HCT116 (cell line): ENCODE data around the gene VPS4B. TPM values are rescaled to one million over a fixed set of nuclear protein-coding genes. Genes with fewer than 3 reads are reported as not detected.

Source experiments
- ATAC-seq: fragments of 200-7000 bp; cut with Tn5 transposase; 2 replicates; pipeline ENCODE4 v1.9.1; 2020; ENCODE audit warnings: mild to moderate bottlenecking, moderate library complexity
- BruUV-seq: library from RNA; stranded (reverse); fragments of 400-500 nt; replicated peaks from 2 replicates; lab custom pipeline; 2021; lab: Mats Ljungman, UMichigan
- CTCF ChIA-PET: fragments of 300-600 bp; sonication (Branson Sonifier 250); formaldehyde crosslinking; loops from one replicate; lab custom pipeline; 2021; ENCODE audit warnings: antibody characterized with exemption; lab: Charles Lee
- POLR2A ChIA-PET: fragments of 300-600, 350-600 bp; sonication (Branson Sonifier 250); formaldehyde crosslinking; loops from one replicate; lab custom pipeline; 2021; ENCODE audit warnings: antibody characterized with exemption; lab: Charles Lee
- RAD21 ChIA-PET, 2 experiments: fragments of 300-600 bp; sonication (Branson Sonifier 250); formaldehyde crosslinking; loops; one replicate each; lab custom pipeline; 2023; ENCODE audit warnings: low total read pairs in 2 of 2; ENCODE audit not compliant: uncharacterized antibody in 2 of 2, unreplicated experiment in 2 of 2, low non-redundant PET in 1 of 2; lab: Charles Lee
- DNase-seq: peaks from one replicate; pipeline ENCODE4 v3.0.0-alpha.2; 2010; ENCODE audit warnings: low read depth, low spot score
- H2AFZ ChIP-seq: fragments of 200-600 bp; shearing (Covaris generic), sonication (generic); 2 replicates; pipeline ENCODE4 v1.6.1; 2017; ENCODE audit warnings: low read depth, mixed run types, mixed read lengths, antibody characterized with exemption, low read length; ENCODE audit not compliant: poor library complexity, severe bottlenecking
- H3K27ac ChIP-seq: 2 replicates; pipeline ENCODE4 v1.5.1; 2012; ENCODE audit warnings: low read depth, low read length
- H3K27me3 ChIP-seq: fragments of 200-600 bp; sonication (generic); 2 replicates; pipeline ENCODE4 v1.6.1; 2016; ENCODE audit warnings: mixed run types, low read length, mixed read lengths; ENCODE audit not compliant: insufficient read depth
- H3K36me3 ChIP-seq, 2 experiments: fragments of 200-500 bp in 1 of 2; fragments of 200-600 bp in 1 of 2; sonication (Bioruptor generic) in 1 of 2; sonication (generic) in 1 of 2; 2 replicates each; pipeline versions ENCODE4 v1.5.1 to v1.6.1; 2014 to 2016; ENCODE audit warnings: low read length in 2 of 2, inconsistent platforms in 1 of 2, mixed read lengths in 1 of 2, mixed run types in 1 of 2; ENCODE audit not compliant: insufficient read depth in 2 of 2, control insufficient read depth in 1 of 2
- H3K4me1 ChIP-seq, 2 experiments: fragments of 200-600 bp in 1 of 2; sonication (generic) in 1 of 2; 2 replicates each; pipeline versions ENCODE4 v1.5.1 to v1.6.1; 2012 to 2017; ENCODE audit warnings: low read length in 2 of 2, inconsistent platforms in 1 of 2, mild to moderate bottlenecking in 1 of 2, mixed read lengths in 1 of 2, mixed run types in 1 of 2, moderate library complexity in 1 of 2; ENCODE audit not compliant: insufficient read depth in 2 of 2, control insufficient read depth in 1 of 2
- H3K4me2 ChIP-seq: fragments of 200-600 bp; sonication (generic); 2 replicates; pipeline ENCODE4 v1.6.1; 2017; ENCODE audit warnings: mixed run types, low read length, mixed read lengths
- H3K4me3 ChIP-seq, 2 experiments: fragments of 200-600 bp in 1 of 2; sonication (generic) in 1 of 2; replicated peaks in 1 of 2; 2 replicates each; pipeline ENCODE4 v1.5.1; 2011 to 2016; ENCODE audit warnings: low read length in 2 of 2, control low read depth in 1 of 2, low read depth in 1 of 2, mild to moderate bottlenecking in 1 of 2, mixed read lengths in 1 of 2, mixed run types in 1 of 2
- H3K79me2 ChIP-seq: fragments of 200-600 bp; sonication (generic); 2 replicates; pipeline ENCODE4 v1.6.1; 2017; ENCODE audit warnings: mild to moderate bottlenecking, mixed run types, low read length, moderate library complexity, mixed read lengths; ENCODE audit not compliant: insufficient read depth
- H3K9ac ChIP-seq: fragments of 200-600 bp; sonication (generic); 2 replicates; pipeline ENCODE4 v1.6.1; 2016; ENCODE audit warnings: low read length, mixed read lengths
- H3K9me2 ChIP-seq: fragments of 200-600 bp; sonication (generic), shearing (Covaris generic); 2 replicates; pipeline ENCODE4 v1.6.1; 2017; ENCODE audit warnings: mixed run types, mild to moderate bottlenecking, moderate library complexity; ENCODE audit not compliant: insufficient read depth
- H3K9me3 ChIP-seq, 2 experiments: fragments of 200-500 bp in 1 of 2; fragments of 200-600 bp in 1 of 2; sonication (Bioruptor generic) in 1 of 2; sonication (generic) in 1 of 2; 2 replicates each; pipeline ENCODE4 v1.6.1; 2014 to 2017; ENCODE audit warnings: low read length in 2 of 2, mixed read lengths in 2 of 2, inconsistent platforms in 1 of 2, low read depth in 1 of 2, mild to moderate bottlenecking in 1 of 2, mixed run types in 1 of 2, moderate library complexity in 1 of 2; ENCODE audit not compliant: control insufficient read depth in 1 of 2, insufficient read depth in 1 of 2
- H4K20me1 ChIP-seq: fragments of 200-600 bp; sonication (generic), shearing (Covaris generic); 2 replicates; pipeline ENCODE4 v1.6.1; 2017; ENCODE audit warnings: mixed run types, mild to moderate bottlenecking, moderate library complexity; ENCODE audit not compliant: insufficient read depth
- CEBPB ChIP-seq: IDR thresholded peaks from 2 replicates; pipeline ENCODE4 v1.6.1; 2012; ENCODE audit warnings: low read depth
- EGR1 ChIP-seq: IDR thresholded peaks from 2 replicates; pipeline ENCODE4 v1.6.1; 2012; ENCODE audit warnings: low read depth
- EZH2phosphoT487 ChIP-seq: fragments of 200-600 bp; IDR thresholded peaks from 2 replicates; pipeline ENCODE4 v1.6.1; 2018; ENCODE audit warnings: antibody characterized with exemption, borderline replicate concordance
- SIN3A ChIP-seq: IDR thresholded peaks from 2 replicates; pipeline ENCODE4 v1.6.1; 2012; ENCODE audit warnings: low read depth
- SRF ChIP-seq: IDR thresholded peaks from 2 replicates; pipeline ENCODE4 v1.6.1; 2012; ENCODE audit warnings: low read depth
- TCF7L2 ChIP-seq: IDR thresholded peaks from 2 replicates; pipeline ENCODE4 v1.7.0; 2011; ENCODE audit warnings: borderline replicate concordance, inconsistent platforms; ENCODE audit not compliant: insufficient read depth, insufficient read length; ENCODE audit errors: extremely low read depth
- ZFX ChIP-seq: fragments of 450-650 bp; IDR thresholded peaks from 2 replicates; pipeline ENCODE4 v1.6.1; 2017
- intact Hi-C: fragments of 100-400 bp; cut with micrococcal nuclease; formaldehyde crosslinking; loops from 2 replicates; pipeline ENCODE4 v1.10.0; 2022
- total RNA-seq: library from RNA; stranded (reverse); gene quantifications from one replicate; pipeline ENCODE4 v1.2.1, GENCODE V29; 2021; ENCODE audit not compliant: unreplicated experiment
- TF ChIP-seq, protein P1 (sequence below): IDR thresholded peaks from 2 replicates; pipeline ENCODE4 v1.6.1; 2012; ENCODE audit warnings: low read depth
- TF ChIP-seq, protein P2 (sequence below): IDR thresholded peaks from 2 replicates; pipeline ENCODE4 v1.6.1; 2012
- TF ChIP-seq, protein P3 (sequence below): IDR thresholded peaks from 2 replicates; pipeline ENCODE4 v1.6.1; 2012

Gene VPS4B
- total RNA-seq, 1 experiment from 2014 or later = 68.3 TPM

- POLR2A ChIA-PET = no interaction called here
- BruUV-seq = no TSS peak
- no peak for TF ChIP-seq CEBPB
- TF ChIP-seq, protein P1, sequence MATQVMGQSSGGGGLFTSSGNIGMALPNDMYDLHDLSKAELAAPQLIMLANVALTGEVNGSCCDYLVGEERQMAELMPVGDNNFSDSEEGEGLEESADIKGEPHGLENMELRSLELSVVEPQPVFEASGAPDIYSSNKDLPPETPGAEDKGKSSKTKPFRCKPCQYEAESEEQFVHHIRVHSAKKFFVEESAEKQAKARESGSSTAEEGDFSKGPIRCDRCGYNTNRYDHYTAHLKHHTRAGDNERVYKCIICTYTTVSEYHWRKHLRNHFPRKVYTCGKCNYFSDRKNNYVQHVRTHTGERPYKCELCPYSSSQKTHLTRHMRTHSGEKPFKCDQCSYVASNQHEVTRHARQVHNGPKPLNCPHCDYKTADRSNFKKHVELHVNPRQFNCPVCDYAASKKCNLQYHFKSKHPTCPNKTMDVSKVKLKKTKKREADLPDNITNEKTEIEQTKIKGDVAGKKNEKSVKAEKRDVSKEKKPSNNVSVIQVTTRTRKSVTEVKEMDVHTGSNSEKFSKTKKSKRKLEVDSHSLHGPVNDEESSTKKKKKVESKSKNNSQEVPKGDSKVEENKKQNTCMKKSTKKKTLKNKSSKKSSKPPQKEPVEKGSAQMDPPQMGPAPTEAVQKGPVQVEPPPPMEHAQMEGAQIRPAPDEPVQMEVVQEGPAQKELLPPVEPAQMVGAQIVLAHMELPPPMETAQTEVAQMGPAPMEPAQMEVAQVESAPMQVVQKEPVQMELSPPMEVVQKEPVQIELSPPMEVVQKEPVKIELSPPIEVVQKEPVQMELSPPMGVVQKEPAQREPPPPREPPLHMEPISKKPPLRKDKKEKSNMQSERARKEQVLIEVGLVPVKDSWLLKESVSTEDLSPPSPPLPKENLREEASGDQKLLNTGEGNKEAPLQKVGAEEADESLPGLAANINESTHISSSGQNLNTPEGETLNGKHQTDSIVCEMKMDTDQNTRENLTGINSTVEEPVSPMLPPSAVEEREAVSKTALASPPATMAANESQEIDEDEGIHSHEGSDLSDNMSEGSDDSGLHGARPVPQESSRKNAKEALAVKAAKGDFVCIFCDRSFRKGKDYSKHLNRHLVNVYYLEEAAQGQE = no peak
- TF ChIP-seq, protein P2, sequence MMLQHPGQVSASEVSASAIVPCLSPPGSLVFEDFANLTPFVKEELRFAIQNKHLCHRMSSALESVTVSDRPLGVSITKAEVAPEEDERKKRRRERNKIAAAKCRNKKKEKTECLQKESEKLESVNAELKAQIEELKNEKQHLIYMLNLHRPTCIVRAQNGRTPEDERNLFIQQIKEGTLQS = no peak
- no peak for TF ChIP-seq EZH2phosphoT487
- TF ChIP-seq, protein P3, sequence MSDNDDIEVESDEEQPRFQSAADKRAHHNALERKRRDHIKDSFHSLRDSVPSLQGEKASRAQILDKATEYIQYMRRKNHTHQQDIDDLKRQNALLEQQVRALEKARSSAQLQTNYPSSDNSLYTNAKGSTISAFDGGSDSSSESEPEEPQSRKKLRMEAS = no peak
- no peak for TF ChIP-seq SIN3A
- TF ChIP-seq ZFX = no peak
- TF ChIP-seq SRF = no peak
- no peak for TF ChIP-seq EGR1
- TF ChIP-seq TCF7L2 = no peak
These were observed 73.7 kb downstream of the VPS4B start for GRCh38 chr18:63348508-63349136.

More at GRCh38 chr18:63348508-63349136, 73.7 kb downstream of the VPS4B start:
- DNase-seq (no peak), ATAC-seq (no peak)
- H3K27me3 ChIP-seq = no peaks in the 10 kb centered on the region
- H2AFZ ChIP-seq = no peak overlapping the region
- intact Hi-C loops = loop anchor here (10.0 kb wide), 1 partner anchor 496 kb away; no protein-coding TSS in a partner anchor
- no peak overlapping the region for H3K4me2 ChIP-seq
- ChIA-PET CTCF (no interaction called here), RAD21 (no interaction called here)
- no peaks in the 10 kb centered on the region for H3K79me2 ChIP-seq
- H3K4me3 ChIP-seq = no peak overlapping the region
- no peak overlapping the region for H3K27ac ChIP-seq
- no peaks in the 10 kb centered on the region for H3K4me1 ChIP-seq
- H3K9ac ChIP-seq = no peak overlapping the region
- H3K9me2 ChIP-seq = no peaks in the 10 kb centered on the region
- no peaks in the 10 kb centered on the region for H4K20me1 ChIP-seq
- no peaks in the 10 kb centered on the region for H3K9me3 ChIP-seq
- H3K36me3 ChIP-seq = peaks cover 28 to 31% of the 10 kb centered on the region in 2 experiments; a peak in 3 of 4 replicates
